HepG2 (cell line): Measurements from ENCODE around the gene ITGB2. TPM values are rescaled to one million over a fixed set of nuclear protein-coding genes. Genes with fewer than 3 reads are reported as not detected.
"Not testable (repeated sequence)": the region's sequence is repeated elsewhere in the genome, so short reads cannot be mapped to it uniquely, and the experiment has no call there.

Experiments
- ATAC-seq: fragments of 200-7000 bp; cut with Tn5 transposase; 3 replicates; pipeline ENCODE4 v1.9.1; 2020; ENCODE audit warnings: mild to moderate bottlenecking, moderate library complexity
- BruUV-seq: library from RNA; stranded (reverse); fragments of 400-500 nt; replicated peaks from 2 replicates; lab custom pipeline; 2021; lab: Mats Ljungman, UMichigan
- CTCF ChIA-PET: fragments of 300-600 bp; formaldehyde crosslinking; extraction: SDS; loops from one replicate; lab custom pipeline; 2021; ENCODE audit warnings: low total read pairs, inconsistent platforms, low intra/inter-chr PET ratio; lab: Yijun Ruan, JAX
- POLR2A ChIA-PET: fragments of 350-600 bp; sonication (Branson Sonifier 250); formaldehyde crosslinking; loops from one replicate; lab custom pipeline; 2020; ENCODE audit warnings: antibody characterized with exemption, inconsistent platforms; lab: Yijun Ruan, JAX
- DNase-seq: peaks from one replicate; pipeline ENCODE4 v3.0.0-alpha.2; 2015; ENCODE audit warnings: low spot score
- FAIRE-seq: peaks from 3 replicates; lab custom pipeline; 2011; peaks lifted over from hg19 to GRCh38; lab: Jason Lieb, UNC
- H2AFZ ChIP-seq: one replicate; pipeline ENCODE4 v1.6.1; 2011; ENCODE audit warnings: low read length, inconsistent platforms
- H3K27ac ChIP-seq: fragments of 300-600 bp; 3 replicates; pipeline ENCODE4 v1.8.0; 2011; ENCODE audit warnings: mixed run types, mild to moderate bottlenecking, mixed read lengths, low read length, inconsistent platforms; ENCODE audit not compliant: insufficient read depth; ENCODE audit errors: extremely low read length
- H3K27me3 ChIP-seq, 2 experiments: fragments of 200-600 bp in 1 of 2; 2 replicates in 1 of 2; 3 replicates in 1 of 2; pipeline versions ENCODE4 v1.6.0 to v1.8.0; 2011; ENCODE audit warnings: low read length in 2 of 2, mild to moderate bottlenecking in 2 of 2, moderate library complexity in 2 of 2, inconsistent platforms in 1 of 2; ENCODE audit not compliant: insufficient read depth in 2 of 2, control insufficient read depth in 1 of 2
- H3K36me3 ChIP-seq, 2 experiments: fragments of 200-600 bp in 1 of 2; replicated peaks in 1 of 2; 2 replicates in 1 of 2; 3 replicates in 1 of 2; pipeline versions ENCODE4 v1.5.1 to v1.8.0; 2011; ENCODE audit warnings: low read length in 2 of 2, inconsistent platforms in 1 of 2; ENCODE audit not compliant: insufficient read depth in 2 of 2, control insufficient read depth in 1 of 2
- H3K4me1 ChIP-seq: 2 replicates; pipeline ENCODE4 v1.5.1; 2012; ENCODE audit warnings: low read length, inconsistent platforms; ENCODE audit not compliant: insufficient read depth
- H3K4me2 ChIP-seq: 2 replicates; pipeline ENCODE4 v1.6.0; 2011; ENCODE audit warnings: low read depth, low read length, inconsistent platforms
- H3K4me3 ChIP-seq, 3 experiments: fragments of 200-600 bp in 1 of 3; sonication (generic), shearing (Covaris generic) in 1 of 3; replicated peaks in 1 of 3; 2 replicates each; pipeline ENCODE4 v1.5.1; 2011 to 2016; ENCODE audit warnings: low read length in 3 of 3, inconsistent platforms in 2 of 3, low read depth in 2 of 3, mild to moderate bottlenecking in 2 of 3, control low read depth in 1 of 3, mixed read lengths in 1 of 3; ENCODE audit not compliant: insufficient read depth in 1 of 3
- H3K79me2 ChIP-seq: one replicate; pipeline ENCODE4 v1.6.1; 2011; ENCODE audit warnings: low read length, inconsistent platforms; ENCODE audit not compliant: insufficient read depth
- H3K9ac ChIP-seq: 2 replicates; pipeline ENCODE4 v1.6.0; 2011; ENCODE audit warnings: mild to moderate bottlenecking, low read depth, low read length, inconsistent platforms; ENCODE audit not compliant: insufficient read depth
- H3K9me3 ChIP-seq: 2 replicates; pipeline ENCODE4 v1.5.1; 2012; ENCODE audit warnings: mild to moderate bottlenecking, low read length
- H4K20me1 ChIP-seq: 2 replicates; pipeline ENCODE4 v1.6.0; 2011; ENCODE audit warnings: inconsistent platforms, mild to moderate bottlenecking, low read length, moderate library complexity; ENCODE audit not compliant: insufficient read depth
- BORCS8-MEF2B ChIP-seq: sonication (generic); formaldehyde crosslinking; IDR thresholded peaks from 2 replicates; pipeline ENCODE4 v1.8.0; 2022; ENCODE audit warnings: mild to moderate bottlenecking, missing genetic modification reagents
- GATAD2A ChIP-seq: IDR thresholded peaks from 2 replicates; pipeline ENCODE4 v1.6.1; 2016
- HNRNPL ChIP-seq: fragments of 200-400 bp; formaldehyde crosslinking; IDR thresholded peaks from 2 replicates; pipeline ENCODE4 v1.6.1; 2017; ENCODE audit warnings: mild to moderate bottlenecking, low read depth, low read length
- NKX3-1 ChIP-seq: sonication (generic); formaldehyde crosslinking; IDR thresholded peaks from 2 replicates; pipeline ENCODE4 v1.5.0; 2020; ENCODE audit warnings: missing genetic modification reagents
- NR2F6 ChIP-seq, 2 experiments: IDR thresholded peaks; 2 replicates each; pipeline ENCODE4 v1.6.1; 2016; ENCODE audit warnings: antibody characterized with exemption in 1 of 2, mild to moderate bottlenecking in 1 of 2
- WGBS: methylation state at CpG from one replicate; pipeline ENCODE4 v1.1.6; 2017; ENCODE audit warnings: low lambda C conversion rate; 5-methylcytosine and 5-hydroxymethylcytosine counted together
- in situ Hi-C: cut with HindIII; loops from 2 replicates; pipeline ENCODE4 v1.10.0; 2017; ENCODE audit warnings: low pct_unique_long_range_greater_than_20kb; ENCODE audit not compliant: extremely low pct_ligation_motif_present
- intact Hi-C: fragments of 100-400 bp; cut with micrococcal nuclease; formaldehyde crosslinking; loops from one replicate; pipeline ENCODE4 v1.10.0; 2022; ENCODE audit not compliant: unreplicated experiment
- polyA plus RNA-seq, 8 experiments: library from polyadenylated mRNA; depleted of rRNA in 3 of 8; stranded (reverse) in 7 of 8; unstranded in 1 of 8; fragments of >200 nt; fragmentation: Illumina TruSeq in 4 of 8; extraction: Trizol in 4 of 8; gene quantifications; 2 replicates each; pipeline versions ENCODE4 v1.2.1 to v1.2.3, GENCODE V29; 2011 to 2016; ENCODE audit warnings: low read depth in 4 of 8, missing spikeins in 1 of 8, mixed read lengths in 1 of 8; ENCODE audit not compliant: insufficient read depth in 1 of 8
- total RNA-seq, 5 experiments: library from RNA; depleted of rRNA; stranded (reverse); fragments of >200 nt; fragmentation: Illumina TruSeq; extraction: Trizol; gene quantifications; 2 replicates each; pipeline ENCODE4 v1.2.3, GENCODE V29; 2016; ENCODE audit warnings: low read depth in 1 of 5

Gene ITGB2
- total and polyA plus RNA-seq, 2 of the 13 experiments (the other 11 are each of a cell fraction or from before 2014, with no cell fraction given) = 4.2 to 18.0 TPM

DNA sequence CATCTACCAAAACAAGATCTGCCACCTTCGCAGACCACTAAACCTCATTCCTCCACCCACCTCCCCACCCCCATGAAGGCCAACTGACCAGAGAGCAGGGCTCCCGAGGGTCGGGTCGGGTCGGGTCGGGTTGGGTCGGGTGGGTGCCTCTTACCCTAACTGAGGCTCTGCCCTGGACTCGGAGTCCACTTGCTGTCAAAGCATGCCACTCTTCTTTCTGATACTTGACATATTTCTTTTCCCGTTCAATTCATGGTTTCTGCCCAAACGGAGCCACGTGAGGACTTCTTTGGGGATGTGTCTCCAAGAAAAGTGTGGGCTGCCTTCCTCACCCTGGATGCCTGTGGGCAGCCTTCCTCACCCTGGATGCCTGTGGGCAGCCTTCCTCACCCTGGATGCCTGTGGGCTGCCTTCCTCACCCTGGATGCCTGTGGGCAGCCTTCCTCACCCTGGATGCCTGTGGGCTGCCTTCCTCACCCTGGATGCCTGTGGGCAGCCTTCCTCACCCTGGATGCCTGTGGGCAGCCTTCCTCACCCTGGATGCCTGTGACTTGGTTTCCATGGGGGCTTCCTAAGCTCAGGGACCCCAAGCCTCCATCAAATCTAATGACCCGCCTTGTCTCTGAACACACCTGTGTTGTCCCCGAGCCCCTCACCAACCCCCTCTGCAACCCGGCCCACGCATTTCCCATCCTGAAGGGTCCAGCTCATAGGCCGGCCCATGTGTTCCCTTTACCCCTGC, 8.0 kb upstream of the ITGB2 start:
- H3K9me3 ChIP-seq, in situ Hi-C loops, ATAC-seq, BruUV-seq, H4K20me1 ChIP-seq, DNase-seq, H3K27ac ChIP-seq, CTCF ChIA-PET, H2AFZ ChIP-seq, H3K27me3 ChIP-seq, FAIRE-seq, H3K79me2 ChIP-seq, H3K9ac ChIP-seq, H3K36me3 ChIP-seq, intact Hi-C loops: not testable (repeated sequence)
- Histone ChIP-seq H3K4me2 (peak overlapping the region; percentile 85), H3K4me3 (peak overlapping the region in 2 of 3 experiments; percentile 24 to 66; a peak in 4 of 6 replicates), H3K4me1 (peaks cover 76% of the 10 kb centered on the region)
- POLR2A ChIA-PET = interaction anchor here (0.8 to 4.7 kb wide), 3 partner anchors 9 to 127 kb away, joined by 3 to 37 read pairs (median 3); partner anchors contain the start of gene UBE2G2
- 50% methylated on average over 9 of the region's 16 CpGs for WGBS
- TF ChIP-seq HNRNPL = 0 out of 2 replicates have a peak, but pooled peaks have one; percentile 20

DNA sequence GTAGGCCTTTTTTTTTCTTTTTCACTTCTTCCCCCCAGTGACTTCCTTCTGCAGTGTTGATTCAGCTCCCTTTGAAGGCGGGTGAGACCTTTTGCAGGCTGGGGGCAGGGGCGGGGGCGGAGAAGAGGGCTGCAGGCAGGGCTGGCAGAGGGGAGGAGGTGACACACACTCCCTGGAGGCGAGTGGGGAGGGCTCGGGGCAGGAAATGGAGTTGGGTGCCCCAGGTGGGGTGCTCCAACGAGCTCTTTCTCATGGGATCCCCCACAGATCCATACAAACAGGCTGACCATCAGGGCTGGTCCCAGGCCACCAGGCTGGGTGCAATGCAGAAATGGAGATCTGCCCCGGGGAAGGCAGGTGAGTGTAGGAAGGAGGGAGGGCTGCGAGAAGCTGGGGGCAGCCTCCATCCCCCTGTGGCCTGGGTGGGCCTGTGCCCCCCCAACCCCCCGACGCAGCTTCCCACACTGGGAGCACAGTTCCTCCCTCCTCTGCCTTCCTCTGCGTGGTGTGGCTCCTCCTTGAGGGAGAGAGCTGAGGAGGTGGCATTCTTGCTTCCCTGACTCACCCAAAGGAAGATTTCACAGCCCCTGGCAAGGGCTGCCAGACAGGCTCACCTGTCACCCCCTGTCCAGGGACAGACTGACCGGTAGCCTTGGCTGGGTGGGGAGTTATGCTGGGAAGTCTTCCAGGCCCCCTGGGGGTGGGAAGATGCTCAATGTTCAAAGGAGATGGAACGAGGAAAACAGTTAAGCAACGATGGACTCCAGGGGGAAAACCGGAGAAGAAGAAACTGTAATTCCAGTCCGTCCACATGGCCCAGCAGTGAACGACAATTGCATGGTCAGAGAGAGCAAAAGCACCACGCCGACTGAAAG, 7.1 kb upstream of the ITGB2 start:
- BruUV-seq = no TSS peak
- FAIRE-seq (no peak), ATAC-seq (peak; percentile 48), DNase-seq (peak; percentile 39)
- Histone ChIP-seq H3K4me2 (peak overlapping the region; percentile 85), H3K4me1 (peaks cover 67% of the 10 kb centered on the region), H3K4me3 (peak overlapping the region; percentile 24 to 66 (median 49); a peak in 5 of 6 replicates), H3K27me3 (peaks cover 1 to 4% of the 10 kb centered on the region in 2 experiments; a peak in 3 of 5 replicates), H3K9me3 (no peaks in the 10 kb centered on the region), H2AFZ (no peak overlapping the region), H3K27ac (no peak overlapping the region), H3K36me3 (no peaks in the 10 kb centered on the region), H3K9ac (peak overlapping the region; percentile 47), H3K79me2 (no peaks in the 10 kb centered on the region), H4K20me1 (no peaks in the 10 kb centered on the region)
- 0% methylated on average over 17 of the region's 19 CpGs for WGBS
- ChIA-PET POLR2A (interaction anchor here (0.6 to 4.7 kb wide), 6 partner anchors 15 to 422 kb away, joined by 3 to 37 read pairs (median 3); no protein-coding TSS in a partner anchor), CTCF (no interaction called here)
- in situ Hi-C loops = no loop called here
- intact Hi-C loops = no loop called here
- TF ChIP-seq NR2F6 (IDR thresholded peaks at IDR 0.05) (peak; percentile 34; the same call in 1 of the 2 replicates), NR2F6 (CRISPR knock-in tag; IDR thresholded peaks at IDR 0.05) (0 out of 2 replicates have a peak, but pooled peaks have one; percentile 25), GATAD2A (CRISPR knock-in tag) (no peak), NKX3-1 (no peak), BORCS8-MEF2B (CRISPR knock-in tag) (no peak)
